KOPT-K1 (cell line): Measurements from ENCODE around the gene ACAA1.

Experiments
- H3K27ac ChIP-seq: fragments of 200-600 bp; sonication (generic); 2 replicates; pipeline ENCODE4 v1.5.1; 2016; ENCODE audit warnings: antibody characterized with exemption, mild to moderate bottlenecking, low read depth, low read length; ENCODE audit not compliant: poor library complexity, severe bottlenecking
- H3K36me3 ChIP-seq: fragments of 200-600 bp; sonication (generic); 2 replicates; pipeline ENCODE4 v1.5.1; 2017; ENCODE audit warnings: antibody characterized with exemption, mild to moderate bottlenecking, low read length, moderate library complexity; ENCODE audit not compliant: insufficient read depth
- H3K9me3 ChIP-seq: fragments of 200-600 bp; sonication (generic); 2 replicates; pipeline ENCODE4 v1.5.1; 2017; ENCODE audit warnings: antibody characterized with exemption, low read length, mild to moderate bottlenecking; ENCODE audit not compliant: insufficient read depth, poor library complexity, severe bottlenecking

ACAA1 gene

GRCh38 chr3:38120693-38121450 is 16.1 kb downstream of the ACAA1 start:
- H3K36me3 ChIP-seq = peaks cover 70% of the 10 kb centered on the region

GRCh38 chr3:38119821-38120692 is 16.9 kb downstream of the ACAA1 start:
- no peak overlapping the region for H3K27ac ChIP-seq
- H3K36me3 ChIP-seq = peaks cover 62% of the 10 kb centered on the region
- no peaks in the 10 kb centered on the region for H3K9me3 ChIP-seq

More at GRCh38 chr3:38120693-38121450, 16.1 kb downstream of the ACAA1 start:
- Histone ChIP-seq H3K27ac (no peak overlapping the region), H3K9me3 (no peaks in the 10 kb centered on the region)

- peaks cover 53% of the 10 kb centered on the region for H3K36me3 ChIP-seq
- H3K27ac ChIP-seq = no peak overlapping the region
- no peaks in the 10 kb centered on the region for H3K9me3 ChIP-seq
These were observed 17.7 kb downstream of the ACAA1 start for GRCh38 chr3:38119248-38119544.

GRCh38 chr3:38118421-38119247 is 18.3 kb downstream of the ACAA1 start:
- Histone ChIP-seq H3K27ac (no peak overlapping the region), H3K36me3 (peaks cover 47% of the 10 kb centered on the region), H3K9me3 (no peaks in the 10 kb centered on the region)

DNA sequence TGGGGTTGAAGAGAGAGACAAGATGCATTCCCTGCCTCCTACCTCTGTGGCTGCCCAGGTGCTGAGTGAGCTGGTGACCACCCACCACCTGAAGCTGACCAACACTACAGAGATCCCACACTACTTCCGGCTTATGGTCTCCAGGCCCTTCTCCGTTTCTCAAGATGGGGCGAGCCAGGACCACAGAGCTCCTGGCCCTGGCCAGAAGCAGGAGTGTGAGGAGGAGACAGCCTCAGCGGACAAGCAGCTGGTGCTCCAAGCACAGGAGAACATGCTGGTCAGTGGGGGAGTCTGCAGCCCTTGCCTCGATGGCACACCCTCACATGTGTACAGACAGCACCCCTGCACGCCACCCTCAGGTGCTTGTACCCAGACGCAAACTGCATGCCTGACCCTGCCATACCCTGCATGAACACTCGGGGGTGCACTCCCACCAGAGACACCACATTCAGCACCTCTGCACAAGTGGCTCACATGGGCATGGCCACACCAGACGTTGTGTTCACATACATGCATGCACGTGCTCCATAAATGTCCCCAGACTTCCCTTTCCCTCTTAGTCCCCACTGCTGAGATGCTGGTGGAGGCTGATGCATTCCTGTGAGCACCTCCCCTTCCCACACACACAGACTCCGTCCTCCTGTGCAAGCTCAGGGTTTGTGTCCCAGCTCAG is 19.0 kb downstream of the ACAA1 start:
- Histone ChIP-seq H3K9me3 (no peaks in the 10 kb centered on the region), H3K36me3 (peaks cover 40% of the 10 kb centered on the region), H3K27ac (no peak overlapping the region)

DNA sequence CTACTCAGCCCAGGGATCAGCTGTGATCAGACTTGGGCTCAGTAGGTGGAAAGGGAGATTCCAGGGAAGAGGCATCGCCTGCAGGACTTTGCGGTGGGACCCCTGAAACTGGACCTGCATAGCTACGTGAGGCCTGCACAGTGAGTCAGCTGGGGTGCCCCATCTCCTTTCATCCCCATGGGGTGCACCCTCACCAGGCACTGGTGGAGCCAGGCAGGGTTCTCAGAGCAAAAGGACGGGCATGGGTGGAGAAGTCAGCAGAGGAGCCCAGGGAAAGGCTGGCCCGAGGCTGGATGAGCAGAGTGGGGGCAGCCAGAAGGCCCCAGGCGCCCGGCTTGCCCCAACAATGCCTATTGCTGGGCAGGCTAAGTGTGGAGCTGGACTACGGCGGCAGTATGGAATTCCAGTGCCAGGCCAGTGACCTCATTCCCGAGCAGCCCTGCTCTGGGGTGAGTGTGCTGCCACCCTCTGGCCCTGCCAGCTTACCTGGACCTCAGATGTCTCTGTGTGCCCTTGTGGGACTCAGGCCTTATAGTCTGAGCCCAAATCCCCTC is 19.7 kb downstream of the ACAA1 start:
- peaks cover 34% of the 10 kb centered on the region for H3K36me3 ChIP-seq
- H3K27ac ChIP-seq = no peak overlapping the region
- H3K9me3 ChIP-seq = no peaks in the 10 kb centered on the region

- Histone ChIP-seq H3K27ac (no peak overlapping the region), H3K36me3 (peaks cover 27% of the 10 kb centered on the region), H3K9me3 (no peaks in the 10 kb centered on the region)
These were observed 20.3 kb downstream of the ACAA1 start for GRCh38 chr3:38116471-38117162.

- peaks cover 19% of the 10 kb centered on the region for H3K36me3 ChIP-seq
- no peaks in the 10 kb centered on the region for H3K9me3 ChIP-seq
- no peak overlapping the region for H3K27ac ChIP-seq
These were observed 21.1 kb downstream of the ACAA1 start for GRCh38 chr3:38115645-38116427.

DNA sequence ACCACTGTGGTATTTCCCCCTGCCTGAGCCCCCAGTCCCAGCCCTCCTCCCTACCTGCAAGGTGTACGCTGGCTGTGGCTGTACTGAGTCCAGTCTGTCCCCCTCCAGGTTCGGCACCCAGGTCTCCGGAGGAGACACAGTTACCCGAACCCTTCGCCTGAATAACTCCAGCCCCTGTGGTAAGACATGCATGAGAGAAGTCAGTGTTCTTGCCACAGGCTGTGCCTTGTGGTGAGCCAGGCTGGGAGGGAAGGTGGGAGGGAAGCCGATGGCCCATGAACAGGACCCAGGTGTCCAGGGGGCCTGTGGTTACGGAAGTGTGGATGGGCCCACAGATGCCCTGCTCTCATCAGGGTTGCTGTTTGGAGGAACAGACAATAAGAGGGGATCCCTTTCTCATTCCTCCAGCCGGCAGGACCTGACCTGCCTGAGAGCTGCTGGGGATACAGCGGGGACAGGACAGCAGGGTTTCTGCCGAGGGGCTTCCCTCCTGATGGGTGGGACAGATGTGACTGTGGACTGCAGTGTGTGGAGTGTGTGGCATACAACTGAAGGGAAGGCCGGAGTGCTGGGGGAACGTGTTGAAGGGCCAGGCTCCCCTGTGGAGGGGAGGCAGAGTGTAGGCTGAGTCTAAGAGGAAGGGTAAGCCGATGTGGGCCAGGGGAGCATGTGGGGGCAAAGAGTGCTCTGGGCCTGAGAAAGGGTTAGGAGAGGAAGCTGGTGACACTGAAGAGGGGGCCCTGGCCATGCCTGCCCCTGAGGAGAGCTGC is 21.9 kb downstream of the ACAA1 start:
- Histone ChIP-seq H3K9me3 (no peaks in the 10 kb centered on the region), H3K36me3 (peaks cover 12% of the 10 kb centered on the region), H3K27ac (no peak overlapping the region)

DNA sequence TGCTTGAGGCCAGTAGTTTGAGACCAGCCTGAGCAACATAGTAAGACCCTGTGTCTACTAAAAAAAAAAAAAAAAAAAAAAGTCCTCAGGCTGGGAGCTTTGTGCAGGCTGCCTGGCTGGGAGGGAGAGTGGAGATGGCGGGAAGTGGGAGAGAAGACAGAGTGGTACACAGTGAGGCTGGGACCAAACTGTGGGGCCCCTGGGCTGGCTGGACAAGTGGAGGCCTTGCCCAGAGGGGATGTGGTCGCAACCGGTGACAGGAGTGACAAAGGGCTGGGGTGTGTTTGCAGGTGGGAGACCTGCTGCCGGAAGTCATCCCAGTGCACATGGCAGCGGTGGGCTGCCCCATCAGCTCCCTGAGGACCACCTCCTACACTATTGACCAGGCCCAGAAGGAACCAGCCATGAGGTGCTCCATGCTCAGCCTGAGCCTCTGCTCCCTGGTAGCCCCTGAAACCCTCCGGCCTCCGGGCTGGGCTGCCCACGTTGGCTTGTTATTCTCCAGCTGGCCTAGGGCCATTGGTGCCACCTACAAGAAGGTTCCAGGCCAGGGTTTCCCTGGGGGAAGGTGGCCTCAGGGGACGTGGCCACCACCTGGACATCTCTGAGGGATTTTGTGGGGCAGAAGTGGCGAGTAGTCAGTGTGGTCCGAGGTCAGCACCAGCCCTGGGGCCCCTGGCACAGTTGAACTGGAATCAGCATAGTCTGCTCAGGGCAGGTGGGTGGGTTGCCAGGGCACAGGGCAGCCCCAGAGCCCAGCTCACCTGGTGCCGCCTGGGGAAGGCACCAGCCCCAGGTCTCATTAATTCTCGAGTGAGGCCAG is 22.7 kb downstream of the ACAA1 start:
- H3K27ac ChIP-seq = no peak overlapping the region
- H3K9me3 ChIP-seq = no peaks in the 10 kb centered on the region

DNA sequence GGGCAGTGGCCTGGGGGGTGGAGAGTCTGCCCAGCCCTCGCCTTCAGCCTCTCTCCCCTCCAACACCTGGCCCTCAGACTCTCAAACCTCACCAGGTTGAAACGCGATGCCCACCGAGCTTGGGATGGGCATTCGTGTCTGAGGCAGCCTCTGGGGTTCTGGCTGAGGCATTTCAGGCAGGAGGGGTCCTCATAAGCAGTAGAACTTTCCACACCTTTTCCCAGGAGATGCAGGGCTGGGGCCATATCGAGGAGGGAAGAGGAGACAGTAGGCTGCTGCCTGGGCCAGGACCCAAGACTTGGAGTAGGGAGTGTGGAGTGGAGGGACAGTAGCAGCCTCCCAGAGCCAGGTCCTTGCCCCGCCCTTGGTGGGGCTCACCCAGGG is 24.6 kb downstream of the ACAA1 start:
- Histone ChIP-seq H3K36me3 (no peaks in the 10 kb centered on the region), H3K27ac (no peak overlapping the region), H3K9me3 (no peaks in the 10 kb centered on the region)

More for the DNA sequence above, 22.7 kb downstream of the ACAA1 start:
- H3K36me3 ChIP-seq = peaks cover 4% of the 10 kb centered on the region

DNA sequence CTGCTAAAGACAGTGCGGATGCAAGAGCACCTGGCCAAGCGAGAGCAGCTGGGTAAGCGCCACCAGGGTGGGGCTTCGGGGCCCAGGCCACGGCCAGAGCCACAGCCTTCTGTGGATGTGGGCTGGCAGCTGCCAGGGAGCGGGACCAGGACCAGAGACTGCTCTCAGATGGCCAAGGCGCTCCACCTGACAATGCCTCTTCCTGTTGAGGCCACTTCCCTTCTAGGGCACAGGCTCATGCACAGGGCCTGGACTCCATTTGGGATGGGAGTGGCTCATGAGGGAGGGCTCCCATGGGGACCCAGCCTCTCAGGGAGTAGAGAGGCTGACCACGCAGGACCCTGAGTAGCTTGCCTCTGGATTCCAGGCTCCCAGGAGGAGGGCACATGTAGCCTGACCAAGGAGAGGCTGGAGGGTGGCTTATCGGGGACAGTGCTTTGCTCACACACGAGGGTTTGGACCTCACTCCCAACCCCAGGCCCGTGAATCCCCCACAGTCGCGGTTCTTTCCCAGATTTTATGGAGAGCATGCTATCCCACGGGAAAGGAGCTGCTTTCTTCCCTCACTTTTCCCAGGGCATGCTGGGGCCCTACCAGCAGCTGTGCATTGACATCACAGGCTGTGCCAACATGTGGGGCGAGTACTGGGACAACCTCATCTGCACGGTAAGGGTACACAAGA is 25.1 kb downstream of the ACAA1 start:
- no peaks in the 10 kb centered on the region for H3K9me3 ChIP-seq

More for the DNA sequence above, 25.1 kb downstream of the ACAA1 start:
- no peak overlapping the region for H3K27ac ChIP-seq
- no peaks in the 10 kb centered on the region for H3K36me3 ChIP-seq
